Measurements from ENCODE around the gene ELF3. TPM values are rescaled to one million over a fixed set of nuclear protein-coding genes. Genes with fewer than 3 reads are reported as not detected.

The ELF3 gene
- total RNA-seq, 1 donor from 2014 or later, result 74.1 TPM

- H3K4me1 ChIP-seq, result peaks cover 18% of the 10 kb centered on the region
- TF ChIP-seq CTCF (IDR thresholded peaks at IDR 0.05), result no peak
- no peaks in the 10 kb centered on the region for H3K36me3 ChIP-seq
- H3K27me3 ChIP-seq (ENCODE audit: low read depth), result no peaks in the 10 kb centered on the region
- H3K9me3 ChIP-seq, result no peaks in the 10 kb centered on the region
- H3K4me3 ChIP-seq, result no peak overlapping the region
- peak overlapping the region; percentile 71 for H3K27ac ChIP-seq
- DNase-seq (no peak), ATAC-seq (peak in 1 of 2 donors; percentile 1)
- intact Hi-C loops (cut with DNase I), result no loop called here
These were observed 35.3 kb downstream of the ELF3 start for GRCh38 chr1:202045705-202046104.

- Histone ChIP-seq H3K4me3 (no peak overlapping the region), H3K9me3 (no peaks in the 10 kb centered on the region), H3K27me3 (ENCODE audit: low read depth) (no peaks in the 10 kb centered on the region), H3K27ac (peak overlapping the region; percentile 71), H3K4me1 (peaks cover 18% of the 10 kb centered on the region), H3K36me3 (no peaks in the 10 kb centered on the region)
- peak; percentile 91 to 92 for ATAC-seq
- TF ChIP-seq CTCF (IDR thresholded peaks at IDR 0.05), result no peak
- peak; percentile 89 for DNase-seq
- intact Hi-C loops (cut with DNase I), result no loop called here
These were observed 35.8 kb downstream of the ELF3 start for GRCh38 chr1:202046227-202046626.

DNA sequence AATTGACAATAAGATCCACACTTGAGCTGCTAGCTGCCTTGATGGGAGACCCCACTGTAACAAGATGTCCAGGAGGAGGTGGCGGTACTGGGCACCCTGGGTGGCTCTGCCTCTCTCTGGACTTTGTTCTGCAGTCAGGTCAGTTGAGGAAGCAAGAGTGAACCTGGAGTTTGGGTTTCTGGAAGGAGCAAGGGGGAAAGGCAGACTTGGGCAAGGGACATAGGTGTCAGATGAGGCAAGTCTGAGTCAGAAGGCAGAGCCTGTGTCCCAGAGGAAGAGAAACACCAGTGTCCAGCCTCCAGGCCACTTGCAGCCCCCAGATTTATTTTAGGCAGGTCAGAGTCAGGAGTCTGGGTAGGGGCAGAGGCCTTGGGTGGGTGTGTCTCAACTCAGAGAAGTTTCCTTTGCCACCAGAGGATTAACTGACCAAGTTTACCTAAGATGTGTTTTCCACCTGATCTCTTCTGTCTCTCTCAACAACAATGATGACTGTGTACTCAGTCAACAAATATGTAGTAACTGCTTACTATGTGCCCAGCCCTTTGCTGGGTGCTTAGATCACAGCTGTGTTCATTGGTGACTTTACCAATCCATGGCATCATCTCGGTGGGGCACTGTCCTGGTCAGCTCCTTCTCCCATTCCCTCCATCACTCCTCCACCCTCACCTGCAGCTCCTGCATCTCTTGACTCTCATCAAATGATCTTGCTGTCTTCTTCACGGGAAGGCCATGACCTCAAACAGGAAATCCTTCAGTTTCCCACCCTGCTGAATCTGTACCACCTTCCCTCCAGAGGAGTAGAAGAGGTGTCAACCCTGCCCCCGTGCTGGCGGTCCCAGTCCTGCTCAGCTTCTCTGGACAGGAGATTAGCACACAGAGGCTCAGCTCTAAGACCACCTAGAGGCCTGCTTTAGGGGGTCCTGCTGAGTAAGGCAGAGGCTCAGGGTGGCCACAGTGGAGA is 36.6 kb downstream of the ELF3 start:
- peak; percentile 2 to 24 for ATAC-seq
- Histone ChIP-seq H3K27ac (peak overlapping the region; percentile 71), H3K4me1 (peaks cover 18% of the 10 kb centered on the region), H3K27me3 (ENCODE audit: low read depth) (no peaks in the 10 kb centered on the region), H3K9me3 (no peaks in the 10 kb centered on the region), H3K4me3 (no peak overlapping the region), H3K36me3 (no peaks in the 10 kb centered on the region)
- intact Hi-C loops (cut with DNase I), result no loop called here
- no peak for TF ChIP-seq CTCF (IDR thresholded peaks at IDR 0.05)
- DNase-seq, result no peak

- Histone ChIP-seq H3K27me3 (ENCODE audit: low read depth) (no peaks in the 10 kb centered on the region), H3K4me3 (no peak overlapping the region), H3K9me3 (no peaks in the 10 kb centered on the region), H3K36me3 (no peaks in the 10 kb centered on the region), H3K27ac (peak overlapping the region; percentile 71), H3K4me1 (peaks cover 18% of the 10 kb centered on the region)
- ATAC-seq (no peak), DNase-seq (no peak)
- no peak for TF ChIP-seq CTCF (IDR thresholded peaks at IDR 0.05)
- intact Hi-C loops (cut with DNase I), result no loop called here
These were observed 37.6 kb downstream of the ELF3 start for GRCh38 chr1:202047977-202048376.

GRCh38 chr1:202049129-202049528 is 38.7 kb downstream of the ELF3 start:
- peak; percentile 79 for DNase-seq
- intact Hi-C loops (cut with DNase I), result no loop called here
- peaks cover 18% of the 10 kb centered on the region for H3K4me1 ChIP-seq
- H3K36me3 ChIP-seq, result no peaks in the 10 kb centered on the region
- no peak for TF ChIP-seq CTCF (IDR thresholded peaks at IDR 0.05)
- H3K4me3 ChIP-seq, result no peak overlapping the region
- peak; percentile 66 to 80 for ATAC-seq
- no peaks in the 10 kb centered on the region for H3K9me3 ChIP-seq
- peak overlapping the region; percentile 53 for H3K27ac ChIP-seq
- H3K27me3 ChIP-seq (ENCODE audit: low read depth), result no peaks in the 10 kb centered on the region

Measured in lower lobe of right lung (tissue), 2 donors.